HG03095 (cell line): ENCODE data around the gene SCAANT1.

Experiments used
- ATAC-seq: cut with Tn5 transposase; IDR thresholded peaks from one replicate; pipeline ENCODE4 v1.9.1; 2021; ENCODE audit warnings: moderate library complexity; ENCODE audit not compliant: unreplicated experiment

SCAANT1 gene

DNA sequence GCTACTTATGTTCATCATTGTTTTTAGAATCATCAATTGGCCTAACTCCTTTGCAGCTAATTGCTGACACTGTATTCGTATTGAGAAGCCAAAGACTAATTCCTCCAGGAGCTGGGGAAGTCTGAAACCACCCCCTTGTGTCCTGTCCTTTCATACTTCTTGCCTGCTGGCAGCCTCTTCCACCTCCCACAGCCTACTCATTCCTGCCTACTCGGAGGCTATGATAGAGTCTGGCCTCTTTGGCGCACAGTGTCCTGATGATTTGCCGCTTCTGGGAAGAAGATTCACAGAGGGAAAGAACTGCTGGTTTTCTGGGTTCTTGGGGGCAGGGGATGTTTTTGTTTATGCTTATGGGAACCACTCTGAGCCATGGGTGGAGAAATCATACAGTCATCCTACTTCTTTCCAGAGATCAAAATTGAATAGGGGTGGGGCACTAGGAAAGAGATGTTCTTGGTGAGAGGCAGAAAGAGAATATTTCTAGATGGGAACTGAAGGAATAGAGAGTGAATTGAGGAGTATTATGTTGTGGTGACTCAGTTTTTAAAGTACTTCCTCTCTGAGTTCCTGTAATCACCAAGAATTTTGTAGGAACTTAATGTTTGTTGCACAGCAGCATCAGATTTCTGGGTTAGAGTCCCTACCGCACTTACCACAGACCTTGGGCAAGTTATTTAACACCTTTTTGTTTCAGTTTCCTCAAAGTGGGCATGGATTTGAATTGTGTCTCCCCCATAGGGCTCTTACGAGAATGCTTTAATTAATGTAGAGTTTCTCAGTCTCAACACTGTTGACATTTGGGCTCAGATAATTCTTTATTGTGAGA, 22.1 kb upstream of the SCAANT1 start:
- ATAC-seq, result no peak

DNA sequence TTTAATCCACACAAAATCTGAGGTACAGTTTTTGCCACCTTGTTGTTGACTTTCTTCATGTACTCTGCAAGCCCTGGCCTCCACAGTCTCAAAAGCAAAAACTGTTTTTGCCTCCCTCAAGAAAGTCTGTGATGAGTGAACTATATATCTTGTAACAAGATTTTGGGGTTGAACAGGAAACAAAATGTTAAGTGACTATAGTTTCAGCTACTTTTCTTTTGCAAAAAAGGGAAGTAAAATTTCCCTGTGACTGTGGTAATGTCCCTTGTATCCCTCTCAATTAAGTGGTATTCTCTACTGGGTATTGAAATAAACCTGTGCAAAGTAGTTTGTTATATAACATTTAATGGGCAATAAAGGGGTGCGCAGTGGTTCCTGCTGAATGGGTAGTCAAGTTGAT, 21.3 kb upstream of the SCAANT1 start:
- ATAC-seq, result peak; percentile 53

DNA sequence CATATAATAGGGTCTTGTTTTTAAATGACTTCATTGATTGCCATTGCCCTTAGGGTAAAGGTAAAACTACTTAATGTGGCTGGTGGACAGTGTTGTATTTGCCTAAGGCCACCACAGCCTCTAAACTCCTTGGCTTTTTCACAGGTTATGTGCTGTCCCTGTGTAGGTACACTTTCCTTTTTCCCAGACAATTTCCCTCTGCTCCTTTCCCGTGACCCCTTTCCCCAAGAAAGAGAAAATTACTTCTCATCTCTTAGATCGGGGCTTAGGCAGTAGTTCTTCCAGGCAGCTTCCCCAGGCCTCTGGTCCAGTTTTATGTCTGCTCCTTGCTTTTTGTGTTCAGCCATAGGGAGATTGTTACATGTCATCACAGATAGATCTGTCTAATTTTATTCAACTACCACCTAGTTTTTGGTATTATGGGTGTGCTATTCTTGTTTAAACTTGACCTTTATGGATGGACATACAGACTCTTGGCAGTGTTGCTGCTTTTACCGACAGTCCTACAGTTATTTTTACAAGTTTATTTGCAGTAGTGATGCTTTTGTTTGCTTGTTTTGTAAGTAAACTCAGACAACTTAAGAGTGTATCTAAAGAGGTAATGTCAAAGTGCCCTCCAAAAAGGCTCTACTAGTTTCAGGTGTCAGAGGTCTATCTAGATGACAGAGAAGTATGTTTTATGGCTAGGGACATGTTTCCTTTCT, 20.5 kb upstream of the SCAANT1 start:
- ATAC-seq, result no peak

DNA sequence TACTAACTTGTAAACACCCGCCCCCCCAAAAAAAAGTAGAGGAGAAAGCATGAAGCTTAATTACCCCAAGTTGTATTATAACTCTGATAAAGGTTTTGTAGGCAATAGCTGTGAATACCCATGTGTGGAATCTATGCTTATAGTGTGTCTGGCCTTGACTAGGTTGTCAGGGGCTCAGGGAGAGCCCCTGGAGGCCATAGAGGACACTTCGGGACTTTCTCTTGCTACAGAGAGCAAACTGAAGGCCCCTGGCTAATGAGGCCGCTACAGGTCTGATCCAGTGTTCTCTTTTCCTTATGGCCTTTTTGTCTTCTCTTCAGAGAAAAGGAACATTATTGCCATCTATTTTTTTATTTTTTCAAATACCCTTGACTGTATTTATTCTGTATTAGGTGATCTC, 19.1 kb upstream of the SCAANT1 start:
- no peak for ATAC-seq

DNA sequence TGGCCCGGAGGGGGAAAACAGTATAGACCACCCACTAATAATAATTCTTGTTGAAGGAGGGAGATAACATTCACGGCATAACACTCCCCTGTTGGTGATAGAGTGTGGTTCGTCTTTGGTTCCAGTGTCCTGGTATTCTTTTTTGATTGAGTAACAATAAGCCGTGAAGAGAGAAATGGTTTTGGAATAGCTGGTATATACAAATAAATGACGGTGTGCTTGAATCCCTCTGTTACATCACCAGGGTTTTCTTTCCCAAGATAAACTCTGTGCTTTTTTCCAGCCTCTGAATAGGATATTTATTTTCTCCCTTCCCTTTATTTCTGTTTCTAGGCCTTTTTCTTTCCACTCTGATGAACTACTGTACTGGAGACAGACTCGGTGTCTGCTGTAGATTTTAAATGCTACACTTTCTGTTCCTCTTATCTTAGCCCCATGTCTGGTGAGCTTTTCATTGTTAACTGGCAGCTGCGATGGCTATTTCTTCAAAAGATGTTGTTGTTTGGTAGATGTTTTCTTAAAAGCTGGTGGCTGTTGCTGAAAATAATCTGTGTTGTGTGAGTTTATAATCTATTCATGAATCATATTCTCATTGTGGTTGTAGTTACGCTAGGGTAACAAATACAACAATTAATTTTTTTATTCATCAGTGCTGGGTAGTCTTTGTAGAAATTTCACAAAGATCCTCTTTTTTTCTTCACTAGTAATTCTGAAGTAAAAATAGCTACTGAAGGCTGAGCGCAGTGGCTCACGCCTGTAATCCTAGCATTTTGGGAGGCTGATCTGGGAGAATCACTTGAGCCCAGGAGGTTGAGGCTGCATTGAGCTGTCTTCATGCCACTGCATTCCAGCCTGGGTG, 15.5 kb upstream of the SCAANT1 start:
- ATAC-seq, result peak; percentile 87

DNA sequence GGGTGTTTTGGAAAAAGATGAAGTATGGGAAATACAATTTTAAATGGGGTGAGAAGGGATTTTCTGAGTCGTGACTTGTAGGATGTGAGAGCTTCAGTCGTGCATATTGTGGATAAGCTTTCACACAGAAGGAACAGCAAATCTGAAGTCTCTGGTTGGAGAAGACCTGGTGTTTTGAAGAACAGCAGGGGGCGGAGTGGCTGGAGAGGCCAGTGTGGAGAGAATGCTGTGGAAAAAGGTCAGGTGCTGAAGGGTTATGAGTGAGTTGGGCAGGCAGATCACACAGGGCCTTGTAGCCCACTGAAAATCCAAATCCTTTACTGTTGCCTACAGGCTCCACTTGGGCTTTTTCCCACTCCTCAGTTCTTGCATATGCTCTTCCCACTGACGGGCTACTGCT, 14.1 kb upstream of the SCAANT1 start:
- ATAC-seq, result no peak

DNA sequence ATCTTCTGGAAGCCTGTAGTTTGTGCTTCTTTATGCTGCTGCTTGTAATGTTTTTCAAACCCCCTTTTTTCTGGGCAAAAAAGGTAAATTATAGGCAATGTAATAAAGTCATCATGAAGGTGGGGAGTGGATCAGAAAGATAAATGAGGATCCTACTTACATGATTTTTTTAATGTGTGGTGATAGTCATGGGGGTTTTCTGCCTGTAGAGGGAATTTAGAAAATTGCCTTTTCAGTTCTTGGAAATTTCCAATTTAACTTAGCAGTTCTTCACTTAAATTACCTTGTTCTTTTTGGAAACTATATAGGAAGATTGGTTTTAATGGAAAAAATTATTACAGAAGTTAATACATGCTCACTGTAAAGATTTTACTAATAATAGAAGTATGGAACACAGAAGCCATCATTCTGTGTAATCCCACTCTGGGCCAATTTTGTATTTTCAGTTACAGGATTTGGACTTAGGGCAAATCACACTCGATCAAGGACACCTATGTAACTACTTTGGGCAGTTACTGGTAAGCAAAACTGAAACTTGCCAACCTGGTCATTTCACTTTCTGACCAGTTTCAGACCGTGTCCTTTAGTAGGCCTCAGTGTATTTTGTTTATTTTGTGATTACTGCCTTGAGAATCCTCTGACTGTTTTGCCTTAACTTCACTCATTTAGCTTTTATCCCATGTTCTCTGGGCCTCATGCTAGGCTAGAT, 10.5 kb upstream of the SCAANT1 start:
- no peak for ATAC-seq

DNA sequence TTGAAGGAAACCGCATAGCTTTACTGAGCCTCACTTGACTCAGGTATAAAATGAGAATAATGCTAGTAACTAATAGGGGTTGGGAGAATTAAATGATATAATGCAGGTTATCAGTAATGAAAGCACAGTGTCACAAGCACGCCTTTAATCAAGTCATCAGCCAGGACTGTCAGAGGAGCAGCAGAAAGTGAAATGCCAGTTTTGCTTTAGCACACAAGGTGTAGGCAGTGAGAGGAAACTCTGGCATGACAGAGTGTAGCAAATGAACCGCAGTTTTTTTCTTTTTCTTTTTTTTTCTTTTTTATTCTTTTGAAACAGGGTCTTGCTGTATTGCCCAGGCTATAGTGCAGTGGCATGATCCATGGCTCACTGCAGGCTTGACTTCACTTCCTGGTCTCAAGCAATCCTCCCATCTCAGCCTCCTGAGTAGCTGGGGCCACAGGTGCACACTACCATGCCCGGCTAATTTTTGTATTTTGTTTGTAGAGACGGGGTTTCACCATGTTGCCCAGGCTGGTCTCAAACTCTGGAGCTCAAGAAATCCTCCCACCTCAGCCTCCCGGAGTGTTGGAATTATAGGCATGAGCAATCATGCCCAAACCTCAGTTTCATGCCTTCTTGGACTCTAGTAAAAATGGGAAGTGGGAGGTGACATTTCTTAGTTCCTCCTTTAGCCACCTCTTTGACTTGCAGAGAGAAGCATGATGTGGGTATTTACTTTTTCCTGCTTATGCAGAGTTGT, 9.7 kb upstream of the SCAANT1 start:
- ATAC-seq, result peak; percentile 88

DNA sequence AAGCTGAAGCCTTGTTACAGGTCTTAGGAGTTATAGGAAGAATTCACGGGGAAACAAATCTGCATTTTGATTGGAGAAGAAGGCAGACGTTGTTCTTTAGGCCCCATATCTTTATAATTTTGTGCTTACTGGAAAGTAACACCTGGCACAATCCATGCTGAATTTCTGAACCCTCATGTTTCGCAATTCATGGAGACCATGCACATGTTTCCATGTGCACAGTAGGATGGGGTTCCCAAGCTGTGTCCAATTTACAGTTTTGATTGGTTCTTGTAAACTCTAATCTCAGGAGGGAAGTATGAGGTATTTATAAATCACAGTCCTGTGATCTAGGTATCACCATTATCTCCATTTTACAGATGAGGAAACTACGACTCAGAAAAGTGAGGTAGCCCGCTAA, 7.8 kb upstream of the SCAANT1 start:
- no peak for ATAC-seq

DNA sequence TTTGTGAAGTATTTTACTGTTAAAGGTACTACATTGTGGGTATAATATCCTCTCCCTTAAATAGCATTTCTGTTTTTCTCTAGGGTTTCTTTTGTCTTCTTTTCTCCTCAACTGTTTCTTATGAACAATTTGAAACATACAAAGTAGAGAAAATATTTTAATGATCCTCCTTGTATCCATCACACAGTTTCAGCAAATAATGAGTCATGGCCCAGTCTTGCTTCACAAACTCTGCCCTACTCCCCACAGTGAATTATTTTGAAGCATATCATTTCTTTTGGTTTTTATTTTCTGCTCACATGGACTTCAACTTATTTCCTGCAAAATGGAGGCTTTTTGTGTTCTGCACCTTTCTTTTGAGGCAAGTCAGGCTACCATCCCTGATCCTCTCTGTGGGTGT, 6.1 kb upstream of the SCAANT1 start:
- no peak for ATAC-seq

DNA sequence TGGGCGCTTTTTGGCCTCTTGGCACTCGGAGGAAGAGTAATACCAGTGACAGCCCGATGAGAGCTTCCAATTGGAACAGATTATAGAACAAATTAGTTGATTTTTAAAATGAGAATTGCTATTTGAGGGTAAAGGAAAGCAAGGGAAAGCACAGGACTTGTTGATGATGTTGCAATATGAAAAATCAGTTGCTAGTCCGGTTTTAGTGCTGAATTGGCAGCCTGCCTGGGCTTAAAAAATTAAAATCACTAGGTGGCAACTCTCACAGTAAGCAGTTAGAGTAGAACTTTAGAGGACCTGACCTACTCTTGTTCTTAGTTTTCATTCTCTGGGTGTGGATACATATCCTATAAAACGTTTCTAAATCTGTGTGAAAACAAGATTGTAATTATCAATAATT, 2.1 kb upstream of the SCAANT1 start:
- ATAC-seq, result no peak

DNA sequence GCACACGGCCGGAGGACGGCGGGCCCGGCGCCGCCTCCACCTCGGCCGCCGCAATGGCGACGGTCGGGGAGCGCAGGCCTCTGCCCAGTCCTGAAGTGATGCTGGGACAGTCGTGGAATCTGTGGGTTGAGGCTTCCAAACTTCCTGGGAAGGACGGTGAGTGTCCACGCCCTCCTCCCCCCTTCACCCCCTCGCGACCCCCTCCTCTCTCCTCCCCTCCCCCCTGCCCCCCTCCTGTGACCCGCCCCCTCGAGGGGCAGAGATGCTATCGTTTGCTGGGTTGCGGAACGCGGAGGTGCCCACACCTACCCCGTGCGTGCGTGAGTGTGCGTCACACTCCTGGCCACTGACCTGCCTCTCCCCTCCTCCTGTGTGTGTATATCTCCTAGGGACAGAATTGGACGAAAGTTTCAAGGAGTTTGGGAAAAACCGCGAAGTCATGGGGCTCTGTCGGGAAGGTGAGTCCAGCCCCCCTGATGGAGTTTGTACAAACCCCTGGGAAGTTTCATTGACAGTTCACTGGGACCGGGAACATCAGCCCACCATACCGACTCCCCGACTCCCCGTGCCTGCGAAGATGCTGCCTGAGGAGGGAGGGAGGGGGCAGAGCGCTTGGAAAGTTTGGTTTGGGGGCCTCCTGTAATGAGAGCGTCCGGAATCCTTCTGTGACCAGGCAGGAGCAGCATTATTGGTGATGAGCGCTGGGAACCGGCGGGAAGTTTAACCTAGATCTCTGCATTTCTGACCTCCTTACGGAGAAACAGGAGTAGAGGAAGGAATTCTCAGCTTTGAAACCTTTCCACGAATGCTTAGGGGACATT, 795 bp upstream of the SCAANT1 start:
- ATAC-seq, result no peak

DNA sequence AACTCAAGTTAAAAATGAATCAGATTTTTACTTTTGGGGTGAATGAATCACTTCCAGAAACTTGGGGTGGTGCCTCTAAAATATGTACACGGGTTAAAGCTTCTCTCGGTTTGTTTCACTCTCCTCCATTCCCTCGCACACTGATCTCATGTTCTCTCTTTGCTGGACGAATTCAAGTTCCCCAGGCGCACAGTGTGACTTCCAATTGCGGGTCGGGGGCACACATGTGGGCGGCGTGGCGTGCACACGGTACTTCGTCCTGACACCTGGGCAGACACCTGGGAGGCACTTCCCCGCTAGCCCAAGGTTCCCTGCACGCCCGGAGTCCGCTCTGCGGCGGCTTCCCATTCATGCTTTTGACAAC, 692 bp downstream of the SCAANT1 start:
- ATAC-seq, result no peak

DNA sequence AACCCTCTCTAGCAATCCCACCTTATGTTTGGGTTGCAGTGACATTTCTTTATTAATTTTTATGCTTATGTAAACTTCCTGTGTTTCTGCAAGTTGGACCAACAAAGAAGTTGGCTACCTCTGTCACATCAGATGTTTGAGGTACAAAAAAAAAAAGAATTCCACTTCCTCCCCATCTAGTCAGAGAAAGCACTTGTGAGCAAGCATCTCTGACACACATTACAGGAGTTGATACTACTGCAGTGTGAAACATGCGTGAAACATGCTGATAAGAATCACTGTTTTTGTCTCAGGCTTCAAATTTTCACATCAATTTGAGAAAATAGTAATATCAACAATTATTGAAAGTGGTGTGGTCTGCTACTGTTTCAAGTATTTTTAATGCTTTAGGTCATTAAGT, 1.3 kb downstream of the SCAANT1 start:
- ATAC-seq, result no peak

DNA sequence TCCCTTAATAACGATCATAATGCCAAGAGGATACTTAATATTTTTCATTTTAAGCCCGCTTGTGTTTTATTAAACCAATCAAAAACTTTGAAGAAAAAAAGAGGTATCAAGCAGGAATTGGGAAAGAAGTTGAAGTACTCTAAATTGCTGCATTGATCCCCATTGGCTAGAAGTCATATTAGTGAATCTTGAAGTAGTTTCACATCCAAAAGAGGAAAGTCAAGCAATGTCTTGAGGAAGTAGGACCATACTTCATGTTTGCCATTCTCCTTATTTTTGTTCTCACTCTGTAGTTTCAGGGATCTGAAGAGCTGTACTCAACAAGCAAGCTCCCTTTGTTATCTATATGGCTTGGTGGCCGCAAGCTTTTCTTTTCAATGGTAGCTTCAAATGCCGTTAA, 2.2 kb downstream of the SCAANT1 start:
- ATAC-seq, result no peak

DNA sequence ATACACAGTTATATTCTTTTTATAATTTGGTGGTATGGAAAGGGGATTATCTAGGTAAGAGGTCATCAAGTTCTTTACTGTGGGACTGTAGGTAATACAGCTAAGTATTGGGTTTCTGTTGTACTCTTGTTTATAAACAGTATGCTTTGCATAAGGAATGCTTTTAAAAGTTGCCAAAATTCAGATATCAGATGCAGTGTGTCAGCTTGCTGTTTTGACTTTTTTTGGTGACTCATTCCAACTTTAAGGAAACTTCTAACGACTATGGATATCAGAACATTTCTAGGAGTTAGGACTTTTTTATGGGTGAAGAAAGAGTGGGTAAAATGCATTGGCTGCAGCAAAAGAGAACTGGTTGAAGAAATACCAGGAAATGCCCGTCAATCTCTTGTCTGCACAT, 2.8 kb downstream of the SCAANT1 start:
- ATAC-seq, result no peak

DNA sequence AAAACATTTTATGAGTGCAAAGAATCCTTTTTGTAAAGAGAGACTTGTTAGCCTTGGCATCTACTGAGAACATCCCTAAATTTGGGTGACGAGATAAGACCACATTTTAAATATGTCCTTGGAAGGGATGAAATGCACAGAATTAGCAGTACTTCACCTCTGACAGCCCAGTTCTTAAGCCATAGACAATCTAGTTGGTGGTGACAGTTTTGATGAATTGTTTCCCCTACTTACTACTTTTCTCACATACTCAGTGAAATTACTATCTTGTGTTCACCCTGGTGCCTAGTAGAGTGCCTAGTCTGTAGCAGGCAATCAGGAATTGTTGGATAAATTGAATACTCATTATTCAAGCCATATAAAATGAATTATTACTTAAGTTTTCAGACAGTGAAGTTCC, 3.4 kb downstream of the SCAANT1 start:
- ATAC-seq, result no peak

DNA sequence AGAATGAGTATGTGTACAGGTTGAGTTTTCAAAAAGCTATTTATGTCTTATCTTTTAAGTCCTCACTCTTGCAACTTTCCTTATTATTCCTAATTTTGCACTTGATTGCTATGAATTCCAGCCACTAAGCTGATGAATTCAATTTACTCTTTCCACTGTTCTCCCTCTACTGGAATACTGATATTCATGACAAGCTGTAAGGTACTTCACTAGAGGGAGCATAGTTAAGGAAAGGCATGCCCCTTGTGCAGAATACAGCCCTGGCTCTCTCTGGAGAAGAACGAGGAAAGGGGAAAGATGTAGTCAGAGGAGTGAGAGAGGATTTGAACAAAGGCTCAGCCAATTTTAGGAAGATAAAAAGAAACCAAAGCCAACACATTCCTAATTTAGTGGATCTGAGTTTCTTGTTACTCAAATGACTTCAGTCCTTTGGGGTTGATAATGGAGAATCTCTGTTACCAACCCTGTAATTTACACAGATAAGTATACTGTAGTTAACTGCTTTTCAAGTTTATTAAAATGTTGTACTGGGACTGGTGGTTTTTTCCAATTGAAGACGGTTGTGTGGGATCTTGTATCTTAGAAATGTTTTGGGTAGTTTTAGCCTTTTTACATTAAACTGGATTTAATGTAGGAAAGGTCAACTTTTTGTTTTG, 4.0 kb downstream of the SCAANT1 start:
- ATAC-seq, result no peak
